Kidney epithelial cell (primary cell): ENCODE results near the gene ZFAND6. TPM values are rescaled to one million over a fixed set of nuclear protein-coding genes. Genes with fewer than 3 reads are reported as not detected.

Experiments
- DNase-seq: peaks from one replicate; pipeline ENCODE4 v3.0.0-alpha.2; 2010; ENCODE audit warnings: low read depth
- H3K27me3 ChIP-seq: 2 replicates; pipeline ENCODE4 v1.6.0; 2011; ENCODE audit warnings: low read length; ENCODE audit not compliant: control insufficient read depth, insufficient read depth
- H3K36me3 ChIP-seq: 2 replicates; pipeline ENCODE4 v1.5.1; 2011; ENCODE audit warnings: low read length; ENCODE audit not compliant: control insufficient read depth, insufficient read depth
- H3K4me3 ChIP-seq: 2 replicates; pipeline ENCODE4 v1.5.1; 2011; ENCODE audit warnings: low read depth, mild to moderate bottlenecking, control low read depth, low read length
- total RNA-seq: library from RNA; depleted of rRNA; stranded (reverse); fragments of >200 nt; gene quantifications from 2 replicates; pipeline ENCODE4 v1.2.3, GENCODE V29; 2015
- TF ChIP-seq, protein P1 (sequence below): IDR thresholded peaks from 2 replicates; pipeline ENCODE4 v1.5.1; 2011; ENCODE audit warnings: mild to moderate bottlenecking, moderate library complexity, low read length, control low read depth, inconsistent platforms; ENCODE audit not compliant: insufficient read depth, poor library complexity, severe bottlenecking

The ZFAND6 gene
- total RNA-seq, 1 donor from 2014 or later = 114 TPM

DNA sequence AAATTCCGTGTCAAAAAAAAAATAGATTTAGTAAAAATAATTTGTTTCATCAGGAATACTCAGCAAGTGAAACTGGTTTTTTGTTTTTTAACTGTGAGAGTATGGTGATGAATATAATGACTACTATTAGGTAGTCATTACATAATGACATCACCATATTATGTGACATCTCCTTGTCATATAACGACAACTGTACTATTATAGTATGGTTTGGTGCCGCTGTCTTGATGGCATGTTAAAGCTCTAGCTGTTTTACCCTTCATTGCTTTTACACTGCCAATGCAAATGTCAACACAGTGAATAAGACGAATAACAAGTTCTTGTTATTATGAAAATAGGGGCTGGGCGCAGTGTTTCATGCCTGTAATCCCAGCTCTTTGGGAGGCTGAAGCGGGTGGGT lies 47.7 kb downstream of the ZFAND6 start:
- Histone ChIP-seq H3K27me3 (no peaks in the 10 kb centered on the region), H3K36me3 (no peaks in the 10 kb centered on the region), H3K4me3 (no peak overlapping the region)
- no peak for DNase-seq
- TF ChIP-seq, protein P1, sequence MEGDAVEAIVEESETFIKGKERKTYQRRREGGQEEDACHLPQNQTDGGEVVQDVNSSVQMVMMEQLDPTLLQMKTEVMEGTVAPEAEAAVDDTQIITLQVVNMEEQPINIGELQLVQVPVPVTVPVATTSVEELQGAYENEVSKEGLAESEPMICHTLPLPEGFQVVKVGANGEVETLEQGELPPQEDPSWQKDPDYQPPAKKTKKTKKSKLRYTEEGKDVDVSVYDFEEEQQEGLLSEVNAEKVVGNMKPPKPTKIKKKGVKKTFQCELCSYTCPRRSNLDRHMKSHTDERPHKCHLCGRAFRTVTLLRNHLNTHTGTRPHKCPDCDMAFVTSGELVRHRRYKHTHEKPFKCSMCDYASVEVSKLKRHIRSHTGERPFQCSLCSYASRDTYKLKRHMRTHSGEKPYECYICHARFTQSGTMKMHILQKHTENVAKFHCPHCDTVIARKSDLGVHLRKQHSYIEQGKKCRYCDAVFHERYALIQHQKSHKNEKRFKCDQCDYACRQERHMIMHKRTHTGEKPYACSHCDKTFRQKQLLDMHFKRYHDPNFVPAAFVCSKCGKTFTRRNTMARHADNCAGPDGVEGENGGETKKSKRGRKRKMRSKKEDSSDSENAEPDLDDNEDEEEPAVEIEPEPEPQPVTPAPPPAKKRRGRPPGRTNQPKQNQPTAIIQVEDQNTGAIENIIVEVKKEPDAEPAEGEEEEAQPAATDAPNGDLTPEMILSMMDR = no peak

DNA sequence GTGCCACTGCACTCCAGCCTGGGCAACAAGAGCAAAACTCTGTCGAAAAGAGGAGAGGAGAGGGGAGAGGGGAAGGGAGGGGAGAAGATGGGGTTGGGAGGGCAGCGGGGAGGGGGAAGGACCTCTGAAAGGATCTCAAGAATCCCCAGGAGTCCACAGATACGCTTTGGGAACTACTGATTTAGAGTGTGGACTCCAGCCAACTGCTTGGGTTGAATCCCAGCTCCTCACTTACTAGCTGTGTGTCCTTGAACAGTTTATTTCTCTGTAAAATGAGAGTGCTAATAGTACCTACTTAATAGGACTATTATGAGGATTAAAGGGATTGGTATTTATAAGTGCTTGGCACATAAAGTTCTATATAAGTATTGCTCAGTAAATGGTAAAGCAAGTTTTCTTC lies 48.3 kb downstream of the ZFAND6 start:
- no peaks in the 10 kb centered on the region for H3K36me3 ChIP-seq
- H3K4me3 ChIP-seq = no peak overlapping the region
- no peak for DNase-seq
- no peaks in the 10 kb centered on the region for H3K27me3 ChIP-seq
- TF ChIP-seq, protein P1 = no peak

DNA sequence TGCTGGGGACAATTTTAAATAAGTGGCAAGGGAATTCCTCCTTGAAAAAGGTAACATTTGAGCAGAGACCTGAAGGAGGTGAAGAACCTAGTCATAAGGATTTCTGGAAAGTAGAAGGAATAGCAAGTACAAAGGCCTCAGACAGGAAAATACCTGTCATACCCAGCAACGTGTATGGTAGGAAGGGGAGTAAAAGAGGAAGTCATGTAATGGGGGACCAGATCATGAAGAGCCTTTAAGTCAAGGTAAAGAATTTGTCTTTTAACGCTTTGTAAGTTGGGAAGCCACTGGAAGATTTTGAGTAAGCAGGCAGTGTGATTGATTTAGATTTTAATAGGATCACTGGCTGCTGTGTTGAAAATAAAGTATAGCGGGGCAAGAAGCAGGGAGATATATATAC lies 49.9 kb downstream of the ZFAND6 start:
- no peaks in the 10 kb centered on the region for H3K36me3 ChIP-seq
- TF ChIP-seq, protein P1 = no peak
- H3K4me3 ChIP-seq = no peak overlapping the region
- no peaks in the 10 kb centered on the region for H3K27me3 ChIP-seq
- no peak for DNase-seq

DNA sequence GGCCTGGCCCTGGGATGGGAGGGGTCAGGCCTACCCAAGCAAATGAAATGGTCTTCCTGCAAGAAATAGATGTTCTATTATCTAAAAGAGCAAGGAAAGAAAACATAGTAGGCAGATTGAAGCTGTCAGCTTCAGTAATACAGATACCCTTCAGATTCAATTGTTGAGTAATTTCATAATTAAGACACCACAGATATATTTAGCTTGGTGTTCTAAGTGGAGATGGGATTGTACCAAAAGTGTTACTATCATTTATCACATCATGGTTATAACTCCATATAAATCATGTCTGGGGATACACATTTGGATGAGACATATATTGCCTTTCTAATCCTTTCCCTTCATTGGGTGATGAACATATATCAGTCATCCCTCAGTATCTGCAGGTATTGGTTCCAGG lies 51.4 kb downstream of the ZFAND6 start:
- TF ChIP-seq, protein P1 = no peak
- no peak for DNase-seq
- Histone ChIP-seq H3K4me3 (no peak overlapping the region), H3K27me3 (no peaks in the 10 kb centered on the region), H3K36me3 (no peaks in the 10 kb centered on the region)

DNA sequence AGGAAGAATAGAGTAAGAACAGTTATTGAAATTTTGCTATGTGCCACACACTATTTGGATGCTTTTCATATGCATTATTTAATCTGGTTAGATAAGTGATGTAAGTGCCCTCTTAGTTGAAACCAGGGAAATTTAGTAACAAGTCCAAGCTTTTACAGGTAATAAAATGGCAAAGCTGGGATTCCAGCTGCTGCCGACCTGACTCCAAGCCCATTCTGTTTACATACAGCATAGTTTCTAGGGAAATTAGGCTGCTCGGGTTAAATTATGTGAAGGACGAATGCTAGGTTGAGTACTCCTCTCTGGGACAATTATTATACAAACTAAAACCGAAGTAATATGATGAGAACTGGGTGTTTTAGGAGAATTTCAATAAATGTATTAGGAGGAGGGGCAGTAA lies 54.6 kb downstream of the ZFAND6 start:
- no peak for DNase-seq
- TF ChIP-seq, protein P1 = no peak
- no peaks in the 10 kb centered on the region for H3K36me3 ChIP-seq
- H3K4me3 ChIP-seq = no peak overlapping the region
- no peaks in the 10 kb centered on the region for H3K27me3 ChIP-seq

DNA sequence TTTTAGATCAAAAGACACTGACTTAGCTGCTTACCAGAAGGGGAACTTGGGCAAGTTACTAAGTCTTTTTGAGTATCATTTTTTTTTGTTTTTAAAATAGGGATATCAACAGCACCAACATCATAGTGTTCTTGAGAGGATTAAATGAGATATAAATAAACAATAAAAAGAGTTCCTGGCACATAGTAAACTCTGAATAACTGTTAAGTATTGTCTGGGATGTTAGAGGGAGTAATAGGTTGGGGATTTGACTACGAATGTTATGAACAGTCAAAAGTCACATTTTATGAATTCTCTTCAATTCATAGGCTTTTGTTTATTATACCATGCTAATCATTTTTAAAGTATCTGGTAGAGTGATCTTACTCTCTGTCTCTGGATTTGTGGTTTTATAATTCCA lies 55.5 kb downstream of the ZFAND6 start:
- H3K36me3 ChIP-seq = no peaks in the 10 kb centered on the region
- no peaks in the 10 kb centered on the region for H3K27me3 ChIP-seq
- TF ChIP-seq, protein P1 = no peak
- no peak overlapping the region for H3K4me3 ChIP-seq
- no peak for DNase-seq
